ENCODE data around the gene ISG20.
A peak's percentile ranks its signal among the peaks of the same experiment; 100 is the strongest.

Gene ISG20

GRCh38 chr15:88655800-88656488, 17.1 kb downstream of the ISG20 start:
- no peak for DNase-seq

- no peak for DNase-seq
These were observed 18.0 kb downstream of the ISG20 start for GRCh38 chr15:88656760-88657221.

GRCh38 chr15:88657326-88658069, 18.7 kb downstream of the ISG20 start:
- peak; percentile 59 for DNase-seq

GRCh38 chr15:88658070-88658965, 19.5 kb downstream of the ISG20 start:
- DNase-seq: no peak

- DNase-seq: peak; percentile 79
These were observed 20.4 kb downstream of the ISG20 start for GRCh38 chr15:88658972-88659931.

GRCh38 chr15:88661041-88661700, 22.4 kb downstream of the ISG20 start:
- peak; percentile 70 for DNase-seq

GRCh38 chr15:88661761-88662556, 23.1 kb downstream of the ISG20 start:
- DNase-seq: peak; percentile 81

- peak; percentile 14 for DNase-seq
These were observed 24.4 kb downstream of the ISG20 start for GRCh38 chr15:88663141-88663621.

- DNase-seq: peak; percentile 19
These were observed 25.4 kb downstream of the ISG20 start for GRCh38 chr15:88664151-88664778.

- no peak for DNase-seq
These were observed 35.8 kb downstream of the ISG20 start for GRCh38 chr15:88674661-88675060.

- DNase-seq: no peak
These were observed 39.9 kb downstream of the ISG20 start for GRCh38 chr15:88678755-88679154.

GRCh38 chr15:88680241-88681001, 41.6 kb downstream of the ISG20 start:
- no peak for DNase-seq

GRCh38 chr15:88681610-88682221, 42.9 kb downstream of the ISG20 start:
- no peak for DNase-seq

- no peak for DNase-seq
These were observed 45.5 kb downstream of the ISG20 start for GRCh38 chr15:88684345-88684744.

GRCh38 chr15:88686166-88686565, 47.4 kb downstream of the ISG20 start:
- no peak for DNase-seq

- no peak for DNase-seq
These were observed 49.6 kb downstream of the ISG20 start for GRCh38 chr15:88688394-88688933.

GRCh38 chr15:88690331-88690730, 51.5 kb downstream of the ISG20 start:
- DNase-seq: no peak

- no peak for DNase-seq
These were observed 54.4 kb downstream of the ISG20 start for GRCh38 chr15:88693191-88693590.
